HCT116 (cell line): Measurements from ENCODE around the gene SIRPB1. TPM values are rescaled to one million over a fixed set of nuclear protein-coding genes. Genes with fewer than 3 reads are reported as not detected.

ENCODE experiments used
- ATAC-seq: fragments of 200-7000 bp; cut with Tn5 transposase; 2 replicates; pipeline ENCODE4 v1.9.1; 2020; ENCODE audit warnings: mild to moderate bottlenecking, moderate library complexity
- BruUV-seq: library from RNA; stranded (reverse); fragments of 400-500 nt; replicated peaks from 2 replicates; lab custom pipeline; 2021; lab: Mats Ljungman, UMichigan
- CTCF ChIA-PET: fragments of 300-600 bp; sonication (Branson Sonifier 250); formaldehyde crosslinking; loops from one replicate; lab custom pipeline; 2021; ENCODE audit warnings: antibody characterized with exemption; lab: Charles Lee
- POLR2A ChIA-PET: fragments of 300-600, 350-600 bp; sonication (Branson Sonifier 250); formaldehyde crosslinking; loops from one replicate; lab custom pipeline; 2021; ENCODE audit warnings: antibody characterized with exemption; lab: Charles Lee
- RAD21 ChIA-PET, 2 experiments: fragments of 300-600 bp; sonication (Branson Sonifier 250); formaldehyde crosslinking; loops; one replicate each; lab custom pipeline; 2023; ENCODE audit warnings: low total read pairs in 2 of 2; ENCODE audit not compliant: uncharacterized antibody in 2 of 2, unreplicated experiment in 2 of 2, low non-redundant PET in 1 of 2; lab: Charles Lee
- DNase-seq: peaks from one replicate; pipeline ENCODE4 v3.0.0-alpha.2; 2010; ENCODE audit warnings: low read depth, low spot score
- H2AFZ ChIP-seq: fragments of 200-600 bp; shearing (Covaris generic), sonication (generic); 2 replicates; pipeline ENCODE4 v1.6.1; 2017; ENCODE audit warnings: low read depth, mixed run types, mixed read lengths, antibody characterized with exemption, low read length; ENCODE audit not compliant: poor library complexity, severe bottlenecking
- H3K27ac ChIP-seq: 2 replicates; pipeline ENCODE4 v1.5.1; 2012; ENCODE audit warnings: low read depth, low read length
- H3K27me3 ChIP-seq: fragments of 200-600 bp; sonication (generic); 2 replicates; pipeline ENCODE4 v1.6.1; 2016; ENCODE audit warnings: mixed run types, low read length, mixed read lengths; ENCODE audit not compliant: insufficient read depth
- H3K36me3 ChIP-seq, 2 experiments: fragments of 200-500 bp in 1 of 2; fragments of 200-600 bp in 1 of 2; sonication (Bioruptor generic) in 1 of 2; sonication (generic) in 1 of 2; 2 replicates each; pipeline versions ENCODE4 v1.5.1 to v1.6.1; 2014 to 2016; ENCODE audit warnings: low read length in 2 of 2, inconsistent platforms in 1 of 2, mixed read lengths in 1 of 2, mixed run types in 1 of 2; ENCODE audit not compliant: insufficient read depth in 2 of 2, control insufficient read depth in 1 of 2
- H3K4me1 ChIP-seq, 2 experiments: fragments of 200-600 bp in 1 of 2; sonication (generic) in 1 of 2; 2 replicates each; pipeline versions ENCODE4 v1.5.1 to v1.6.1; 2012 to 2017; ENCODE audit warnings: low read length in 2 of 2, inconsistent platforms in 1 of 2, mild to moderate bottlenecking in 1 of 2, mixed read lengths in 1 of 2, mixed run types in 1 of 2, moderate library complexity in 1 of 2; ENCODE audit not compliant: insufficient read depth in 2 of 2, control insufficient read depth in 1 of 2
- H3K4me2 ChIP-seq: fragments of 200-600 bp; sonication (generic); 2 replicates; pipeline ENCODE4 v1.6.1; 2017; ENCODE audit warnings: mixed run types, low read length, mixed read lengths
- H3K4me3 ChIP-seq, 2 experiments: fragments of 200-600 bp in 1 of 2; sonication (generic) in 1 of 2; replicated peaks in 1 of 2; 2 replicates each; pipeline ENCODE4 v1.5.1; 2011 to 2016; ENCODE audit warnings: low read length in 2 of 2, control low read depth in 1 of 2, low read depth in 1 of 2, mild to moderate bottlenecking in 1 of 2, mixed read lengths in 1 of 2, mixed run types in 1 of 2
- H3K79me2 ChIP-seq: fragments of 200-600 bp; sonication (generic); 2 replicates; pipeline ENCODE4 v1.6.1; 2017; ENCODE audit warnings: mild to moderate bottlenecking, mixed run types, low read length, moderate library complexity, mixed read lengths; ENCODE audit not compliant: insufficient read depth
- H3K9ac ChIP-seq: fragments of 200-600 bp; sonication (generic); 2 replicates; pipeline ENCODE4 v1.6.1; 2016; ENCODE audit warnings: low read length, mixed read lengths
- H3K9me2 ChIP-seq: fragments of 200-600 bp; sonication (generic), shearing (Covaris generic); 2 replicates; pipeline ENCODE4 v1.6.1; 2017; ENCODE audit warnings: mixed run types, mild to moderate bottlenecking, moderate library complexity; ENCODE audit not compliant: insufficient read depth
- H3K9me3 ChIP-seq, 2 experiments: fragments of 200-500 bp in 1 of 2; fragments of 200-600 bp in 1 of 2; sonication (Bioruptor generic) in 1 of 2; sonication (generic) in 1 of 2; 2 replicates each; pipeline ENCODE4 v1.6.1; 2014 to 2017; ENCODE audit warnings: low read length in 2 of 2, mixed read lengths in 2 of 2, inconsistent platforms in 1 of 2, low read depth in 1 of 2, mild to moderate bottlenecking in 1 of 2, mixed run types in 1 of 2, moderate library complexity in 1 of 2; ENCODE audit not compliant: control insufficient read depth in 1 of 2, insufficient read depth in 1 of 2
- H4K20me1 ChIP-seq: fragments of 200-600 bp; sonication (generic), shearing (Covaris generic); 2 replicates; pipeline ENCODE4 v1.6.1; 2017; ENCODE audit warnings: mixed run types, mild to moderate bottlenecking, moderate library complexity; ENCODE audit not compliant: insufficient read depth
- EZH2 ChIP-seq: fragments of 200-600 bp; sonication (generic); IDR thresholded peaks from 2 replicates; pipeline ENCODE4 v1.6.1; 2017; ENCODE audit warnings: antibody characterized with exemption, mixed run types
- MAX ChIP-seq: IDR thresholded peaks from 2 replicates; pipeline ENCODE4 v1.6.1; 2012
- SIN3A ChIP-seq: IDR thresholded peaks from 2 replicates; pipeline ENCODE4 v1.6.1; 2012; ENCODE audit warnings: low read depth
- ZBTB33 ChIP-seq: IDR thresholded peaks from 2 replicates; pipeline ENCODE4 v1.6.1; 2011; ENCODE audit warnings: mild to moderate bottlenecking, low read length, moderate library complexity; ENCODE audit not compliant: insufficient replicate concordance; ENCODE audit errors: extremely low read depth
- ZNF274 ChIP-seq: fragments of 200-500 bp; sonication (Bioruptor generic); IDR thresholded peaks from 2 replicates; pipeline ENCODE4 v1.6.1; 2014; ENCODE audit warnings: mild to moderate bottlenecking, low read depth, low read length, inconsistent platforms
- intact Hi-C: fragments of 100-400 bp; cut with micrococcal nuclease; formaldehyde crosslinking; loops from 2 replicates; pipeline ENCODE4 v1.10.0; 2022
- total RNA-seq: library from RNA; stranded (reverse); gene quantifications from one replicate; pipeline ENCODE4 v1.2.1, GENCODE V29; 2021; ENCODE audit not compliant: unreplicated experiment
- TF ChIP-seq, protein P1 (sequence below), 3 experiments: fragments of 200-600 bp in 1 of 3; sonication (generic) in 1 of 3; IDR thresholded peaks in 2 of 3; conservative IDR thresholded peaks in 1 of 3; 2 replicates each; pipeline ENCODE4 v1.5.1; 2012 to 2017; ENCODE audit warnings: low read depth in 2 of 3, low read length in 2 of 3, antibody characterized with exemption in 1 of 3, borderline replicate concordance in 1 of 3, control low read depth in 1 of 3, mild to moderate bottlenecking in 1 of 3, mixed read lengths in 1 of 3, mixed run types in 1 of 3, moderate library complexity in 1 of 3; ENCODE audit not compliant: insufficient read depth in 1 of 3

Gene SIRPB1
- total RNA-seq, 1 experiment from 2014 or later = 1.9 TPM

DNA sequence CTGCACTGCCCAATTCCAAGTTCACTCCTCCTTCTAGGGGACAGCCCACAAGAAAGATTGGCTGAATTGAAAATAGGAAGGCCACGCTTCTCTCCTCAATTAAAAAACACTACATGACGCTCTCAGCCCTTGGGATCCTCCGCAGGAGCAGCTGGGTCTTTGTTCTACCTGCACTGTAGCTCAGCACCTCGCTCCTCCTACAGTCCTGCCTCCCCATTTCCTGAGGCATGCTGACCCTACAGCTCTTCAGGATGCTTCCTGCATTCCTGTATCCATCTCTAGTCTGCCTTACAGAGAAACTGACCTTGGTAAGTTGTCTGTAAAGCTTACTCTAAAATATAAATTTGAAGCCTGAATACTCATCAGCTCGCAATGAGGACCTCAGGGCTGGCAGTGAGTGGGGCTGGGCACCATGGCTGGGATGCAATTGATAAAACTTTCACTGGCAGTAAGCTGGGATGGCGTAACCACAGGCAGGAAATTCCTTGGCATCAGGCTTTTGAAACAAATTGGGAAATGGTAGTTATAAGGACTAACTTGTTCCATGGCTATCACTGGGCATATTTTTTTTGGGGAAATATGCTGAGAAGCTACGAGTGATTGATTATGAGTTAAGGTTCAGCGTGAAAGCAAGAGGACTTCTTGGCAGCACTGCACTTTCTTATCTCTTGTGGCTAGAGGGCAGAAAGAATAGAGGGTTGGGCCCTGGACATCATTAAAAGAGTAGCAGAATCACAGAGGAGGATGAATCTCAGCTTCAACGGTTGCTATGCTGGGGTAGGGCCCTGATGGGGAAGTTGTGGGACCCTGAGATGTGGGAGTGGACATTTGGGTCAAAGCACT, 11.7 kb upstream of the SIRPB1 start:
- Histone ChIP-seq H3K9me2 (no peaks in the 10 kb centered on the region), H3K9me3 (no peaks in the 10 kb centered on the region), H3K4me2 (no peak overlapping the region), H3K27me3 (0 out of 2 replicates have a peak, but pooled peaks cover 3% of the 10 kb centered on the region), H3K79me2 (no peaks in the 10 kb centered on the region), H3K27ac (no peak overlapping the region), H4K20me1 (no peaks in the 10 kb centered on the region), H3K36me3 (no peaks in the 10 kb centered on the region), H3K4me1 (peaks cover 8 to 10% of the 10 kb centered on the region in 2 experiments), H3K9ac (no peak overlapping the region), H3K4me3 (no peak overlapping the region), H2AFZ (no peak overlapping the region)
- CTCF ChIA-PET = no interaction called here
- intact Hi-C loops = no loop called here
- TF ChIP-seq ZNF274 (no peak), SIN3A (no peak), MAX (no peak), EZH2 (no peak), ZBTB33 (no peak)
- TF ChIP-seq, protein P1, sequence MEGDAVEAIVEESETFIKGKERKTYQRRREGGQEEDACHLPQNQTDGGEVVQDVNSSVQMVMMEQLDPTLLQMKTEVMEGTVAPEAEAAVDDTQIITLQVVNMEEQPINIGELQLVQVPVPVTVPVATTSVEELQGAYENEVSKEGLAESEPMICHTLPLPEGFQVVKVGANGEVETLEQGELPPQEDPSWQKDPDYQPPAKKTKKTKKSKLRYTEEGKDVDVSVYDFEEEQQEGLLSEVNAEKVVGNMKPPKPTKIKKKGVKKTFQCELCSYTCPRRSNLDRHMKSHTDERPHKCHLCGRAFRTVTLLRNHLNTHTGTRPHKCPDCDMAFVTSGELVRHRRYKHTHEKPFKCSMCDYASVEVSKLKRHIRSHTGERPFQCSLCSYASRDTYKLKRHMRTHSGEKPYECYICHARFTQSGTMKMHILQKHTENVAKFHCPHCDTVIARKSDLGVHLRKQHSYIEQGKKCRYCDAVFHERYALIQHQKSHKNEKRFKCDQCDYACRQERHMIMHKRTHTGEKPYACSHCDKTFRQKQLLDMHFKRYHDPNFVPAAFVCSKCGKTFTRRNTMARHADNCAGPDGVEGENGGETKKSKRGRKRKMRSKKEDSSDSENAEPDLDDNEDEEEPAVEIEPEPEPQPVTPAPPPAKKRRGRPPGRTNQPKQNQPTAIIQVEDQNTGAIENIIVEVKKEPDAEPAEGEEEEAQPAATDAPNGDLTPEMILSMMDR (IDR thresholded peaks at IDR 0.05 in 2 of 3, conservative IDR thresholded peaks at IDR 0.05 in 1 of 3; ENCODE audit: borderline replicate concordance in 1 of 3, insufficient read depth in 1 of 3, low read depth in 2 of 3, low read length in 2 of 3) = no peak
- POLR2A ChIA-PET = no interaction called here
- BruUV-seq = no TSS peak
- ATAC-seq = no peak
- RAD21 ChIA-PET = no interaction called here
- no peak for DNase-seq
